Coronary artery (tissue), 2 donors: ENCODE measurements around the gene KAZN.

Experiments
- DNase-seq: peaks from one replicate; pipeline ENCODE4 v3.0.0-alpha.2; 2017; ENCODE audit warnings: low spot score
- H3K27ac ChIP-seq, 2 donors: fragments of 200-600 bp; sonication (generic); one replicate each; pipeline ENCODE4 v1.5.1; 2016 to 2019
- H3K4me3 ChIP-seq: fragments of 200-600 bp; sonication (generic); 2 replicates; pipeline ENCODE4 v1.5.1; 2016; ENCODE audit warnings: mild to moderate bottlenecking, moderate library complexity
- CTCF ChIP-seq: fragments of 200-600 bp; sonication (generic); IDR thresholded peaks from one replicate; pipeline ENCODE4 v1.5.1; 2019; ENCODE audit warnings: antibody characterized with exemption

Gene KAZN

GRCh38 chr1:15089258-15089992 is 490.9 kb downstream of the KAZN start:
- DNase-seq = no peak
- Histone ChIP-seq H3K27ac (no peak overlapping the region), H3K4me3 (no peak overlapping the region)
- no peak for TF ChIP-seq CTCF

DNA sequence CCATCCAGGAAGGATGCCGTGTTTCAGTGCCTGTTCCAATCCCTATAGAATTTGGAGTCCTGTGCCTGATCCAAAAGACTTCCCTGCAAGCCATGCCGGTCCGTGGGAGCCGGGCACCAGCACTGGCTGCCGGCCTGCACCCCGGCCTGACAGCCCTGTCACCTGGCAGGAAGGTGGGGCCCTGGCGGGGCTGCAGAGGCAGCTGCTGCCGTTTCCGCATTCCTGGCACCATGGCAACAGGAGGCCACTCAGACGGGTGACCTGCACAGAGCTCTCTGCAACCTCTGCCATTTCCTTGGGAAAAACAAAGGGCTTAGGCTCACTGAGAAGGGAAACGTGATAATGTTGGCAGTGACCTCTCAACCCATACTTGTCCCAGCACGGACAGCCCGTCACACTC is 491.9 kb downstream of the KAZN start:
- no peak overlapping the region for H3K27ac ChIP-seq
- DNase-seq = no peak
- TF ChIP-seq CTCF = no peak
- H3K4me3 ChIP-seq = no peak overlapping the region

DNA sequence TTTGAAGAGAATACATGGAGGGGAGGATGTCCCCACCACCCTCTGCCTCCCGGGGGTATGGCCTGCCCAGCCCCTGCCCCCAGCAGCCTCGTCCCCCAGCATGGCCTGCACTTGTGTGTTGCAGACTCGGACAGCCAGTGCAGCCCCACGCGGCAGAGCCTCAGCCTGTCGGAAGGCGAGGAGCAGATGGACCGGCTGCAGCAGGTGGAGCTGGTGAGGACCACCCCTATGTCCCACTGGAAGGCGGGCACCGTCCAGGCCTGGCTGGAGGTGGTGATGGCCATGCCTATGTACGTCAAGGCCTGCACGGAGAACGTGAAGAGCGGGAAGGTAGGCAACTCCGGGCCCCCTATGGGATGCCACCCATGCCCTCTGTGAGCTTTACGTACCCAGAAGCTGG is 495.6 kb downstream of the KAZN start:
- no peak for DNase-seq
- no peak for TF ChIP-seq CTCF
- Histone ChIP-seq H3K27ac (no peak overlapping the region), H3K4me3 (no peak overlapping the region)

DNA sequence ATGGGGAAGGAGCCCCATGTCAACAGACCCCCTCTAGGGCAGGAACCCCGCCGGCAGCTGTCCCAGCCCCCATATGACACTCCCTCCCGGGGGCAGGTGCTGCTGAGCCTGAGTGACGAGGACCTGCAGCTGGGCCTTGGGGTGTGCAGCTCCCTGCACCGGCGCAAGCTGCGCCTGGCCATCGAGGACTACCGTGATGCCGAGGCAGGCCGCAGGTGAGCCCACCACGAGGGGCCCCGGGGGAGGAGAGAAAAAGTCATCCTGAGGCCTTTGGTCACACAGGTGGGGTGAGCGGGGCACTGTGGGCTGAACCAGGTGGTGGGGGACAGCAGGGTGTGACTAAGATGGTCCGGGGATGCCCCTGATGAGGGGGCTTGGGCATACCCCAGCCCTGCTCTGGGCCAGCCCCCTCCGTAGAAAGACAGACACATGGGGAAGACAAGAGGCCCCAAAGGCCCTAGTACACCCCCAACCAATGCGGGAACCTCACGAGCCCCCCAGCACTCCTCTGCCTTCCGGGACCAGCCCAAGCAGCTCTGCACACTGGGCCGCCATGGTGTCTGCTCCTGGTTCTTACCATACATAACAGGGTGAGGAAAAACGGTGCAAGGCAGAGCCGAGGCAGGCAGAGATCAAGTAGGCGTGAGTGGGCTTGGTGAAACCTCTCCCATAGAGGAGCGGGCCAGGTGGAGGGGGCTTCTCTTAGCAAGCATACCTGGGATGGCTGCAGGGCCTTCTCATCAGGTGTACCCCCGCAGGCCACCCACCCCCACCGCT is 496.4 kb downstream of the KAZN start:
- Histone ChIP-seq H3K4me3 (no peak overlapping the region), H3K27ac (no peak overlapping the region)
- no peak for TF ChIP-seq CTCF
- no peak for DNase-seq

DNA sequence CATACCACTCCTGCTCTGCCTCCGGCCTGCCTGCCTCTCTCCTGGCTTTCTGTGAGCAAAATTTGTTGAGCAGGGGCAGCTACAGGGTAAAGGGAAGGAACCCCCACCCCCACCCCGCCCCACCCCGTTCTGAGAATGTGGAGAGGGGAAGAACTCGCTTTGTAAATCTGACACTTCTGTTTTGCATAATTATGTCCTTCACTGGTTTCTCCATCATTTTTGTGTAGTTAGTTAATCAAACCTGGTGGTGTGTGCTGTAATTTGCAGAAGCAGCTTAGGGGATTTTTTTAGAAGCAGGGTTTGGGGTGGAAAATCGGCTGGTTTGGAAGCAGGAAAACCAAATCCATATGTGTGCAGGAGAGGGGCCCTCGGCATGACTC is 497.0 kb downstream of the KAZN start:
- Histone ChIP-seq H3K4me3 (no peak overlapping the region), H3K27ac (no peak overlapping the region)
- no peak for DNase-seq
- no peak for TF ChIP-seq CTCF

DNA sequence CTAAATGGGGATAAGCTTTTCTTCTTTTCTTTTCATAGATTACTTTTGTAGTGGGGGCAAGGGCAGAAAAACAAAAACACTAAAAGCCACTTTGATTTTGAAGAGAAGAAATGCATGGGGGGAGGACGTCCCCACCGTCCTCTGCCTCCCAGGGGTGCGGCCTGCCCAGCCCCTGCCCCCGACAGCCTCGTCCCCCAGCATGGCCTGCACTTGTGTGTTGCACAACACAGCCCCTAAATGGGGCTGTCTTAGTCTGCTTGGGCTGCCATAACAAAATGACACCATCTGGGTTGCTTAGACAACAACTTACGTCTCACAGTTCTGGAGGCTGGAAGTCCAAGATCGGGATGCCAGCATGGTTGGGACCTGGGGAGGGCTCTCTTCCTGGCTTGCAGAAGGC is 497.8 kb downstream of the KAZN start:
- no peak for TF ChIP-seq CTCF
- DNase-seq = no peak
- H3K4me3 ChIP-seq = no peak overlapping the region
- H3K27ac ChIP-seq = no peak overlapping the region
